Measurements from ENCODE around the gene TRAFD1. TPM values are rescaled to one million over a fixed set of nuclear protein-coding genes. Genes with fewer than 3 reads are reported as not detected.
"Not testable (repeated sequence)": the region's sequence is repeated elsewhere in the genome, so short reads cannot be mapped to it uniquely, and the experiment has no call there.

TRAFD1 gene
- polyA plus RNA-seq (ENCODE audit: insufficient read length): 21.2 TPM

- DNase-seq: peak; percentile 98
These were observed at the start of gene TRAFD1 for GRCh38 chr12:112125250-112125999. Gene TRAFD1, plus strand, starts transcription at chr12:112125560. Its CDS starts 4,963 bp downstream, at chr12:112130523.

GRCh38 chr12:112087055-112087850 is 38.1 kb upstream of the TRAFD1 start:
- no peak for DNase-seq

GRCh38 chr12:112087851-112088250 is 37.5 kb upstream of the TRAFD1 start:
- DNase-seq: no peak

GRCh38 chr12:112091563-112091962 is 33.8 kb upstream of the TRAFD1 start:
- no peak for DNase-seq

- DNase-seq: no peak
These were observed 29.3 kb upstream of the TRAFD1 start for GRCh38 chr12:112096070-112096469.

- DNase-seq: no peak
These were observed 28.7 kb upstream of the TRAFD1 start for GRCh38 chr12:112096667-112097066.

GRCh38 chr12:112097641-112098040 is 27.7 kb upstream of the TRAFD1 start:
- DNase-seq: no peak

- DNase-seq: not testable (repeated sequence)
These were observed 24.9 kb upstream of the TRAFD1 start for GRCh38 chr12:112100500-112100899.

GRCh38 chr12:112102127-112102526 is 23.2 kb upstream of the TRAFD1 start:
- DNase-seq: no peak

GRCh38 chr12:112102746-112103145 is 22.6 kb upstream of the TRAFD1 start:
- DNase-seq: not testable (repeated sequence)

GRCh38 chr12:112103758-112104503 is 21.4 kb upstream of the TRAFD1 start:
- no peak for DNase-seq

GRCh38 chr12:112105891-112106290 is 19.5 kb upstream of the TRAFD1 start:
- no peak for DNase-seq

- peak; percentile 15 for DNase-seq
These were observed 17.8 kb upstream of the TRAFD1 start for GRCh38 chr12:112107306-112108201.

GRCh38 chr12:112108202-112109079 is 16.9 kb upstream of the TRAFD1 start, which contains the start of gene NAA25:
Gene NAA25, minus strand, starts transcription at chr12:112108783. Its CDS starts 10 bp downstream, at chr12:112108773.
- DNase-seq: peak; percentile 94

GRCh38 chr12:112110787-112111662 is 14.3 kb upstream of the TRAFD1 start:
- not testable (repeated sequence) for DNase-seq

- DNase-seq: no peak
These were observed 13.4 kb upstream of the TRAFD1 start for GRCh38 chr12:112111931-112112330.

- no peak for DNase-seq
These were observed 12.8 kb upstream of the TRAFD1 start for GRCh38 chr12:112112409-112113133.

GRCh38 chr12:112115259-112116045 is 9.9 kb upstream of the TRAFD1 start:
- DNase-seq: no peak
